NCI-H2227 (cell line): Measurements from ENCODE around the gene CLCN7.

ENCODE experiments used
- DNase-seq: peaks from one replicate; lab custom pipeline; 2025; ENCODE audit not compliant: unreplicated experiment; lab: John Stamatoyannopoulos, UW

Gene CLCN7

GRCh38 chr16:1465567-1465915, 9.3 kb downstream of the CLCN7 start:
- no peak for DNase-seq

- no peak for DNase-seq
Measured at GRCh38 chr16:1464894-1465566, 9.8 kb downstream of the CLCN7 start.

- DNase-seq = no peak
Measured at GRCh38 chr16:1464196-1464893, 10.5 kb downstream of the CLCN7 start.

GRCh38 chr16:1461146-1461545, 13.7 kb downstream of the CLCN7 start:
- DNase-seq = no peak

GRCh38 chr16:1460602-1461138, 14.2 kb downstream of the CLCN7 start:
- no peak for DNase-seq

- DNase-seq = no peak
Measured at GRCh38 chr16:1459967-1460366, 14.9 kb downstream of the CLCN7 start.

- DNase-seq = no peak
Measured at GRCh38 chr16:1458977-1459341, 15.9 kb downstream of the CLCN7 start.

- DNase-seq = no peak
Measured at GRCh38 chr16:1458336-1458976, 16.4 kb downstream of the CLCN7 start.

- no peak for DNase-seq
Measured at GRCh38 chr16:1457489-1458245, 17.2 kb downstream of the CLCN7 start.

- DNase-seq = no peak
Measured at GRCh38 chr16:1456951-1457350, 17.9 kb downstream of the CLCN7 start.

- DNase-seq = no peak
Measured at GRCh38 chr16:1455190-1456171, 19.3 kb downstream of the CLCN7 start.

- no peak for DNase-seq
Measured at GRCh38 chr16:1454561-1454960, 20.3 kb downstream of the CLCN7 start.

GRCh38 chr16:1453316-1453715, 21.5 kb downstream of the CLCN7 start:
- no peak for DNase-seq

- DNase-seq = no peak
Measured at GRCh38 chr16:1452530-1452929, 22.3 kb downstream of the CLCN7 start.

- no peak for DNase-seq
Measured at GRCh38 chr16:1451702-1452392, 23.0 kb downstream of the CLCN7 start.

GRCh38 chr16:1450841-1451240, 24.0 kb downstream of the CLCN7 start:
- DNase-seq = no peak

- no peak for DNase-seq
Measured at GRCh38 chr16:1450218-1450617, 24.6 kb downstream of the CLCN7 start.

- DNase-seq = no peak
Measured at GRCh38 chr16:1449201-1449788, 25.5 kb downstream of the CLCN7 start.

- no peak for DNase-seq
Measured at GRCh38 chr16:1448536-1449116, 26.2 kb downstream of the CLCN7 start.
